GM10248 (cell line): ENCODE data around the gene TEPSIN.

Source experiments
- CTCF ChIA-PET: fragments of 300-600 bp; sonication (Branson Sonifier 250); formaldehyde crosslinking; extraction: SDS; loops from one replicate; lab custom pipeline; 2021; ENCODE audit warnings: antibody characterized with exemption; lab: Yijun Ruan, JAX
- POLR2A ChIA-PET: fragments of 350-650 bp; sonication (Branson Sonifier 250); formaldehyde crosslinking; extraction: SDS; loops from one replicate; lab custom pipeline; 2020; ENCODE audit warnings: antibody characterized with exemption; lab: Yijun Ruan, JAX
- DNase-seq: peaks from one replicate; pipeline ENCODE4 v3.0.0; 2012; ENCODE audit errors: extremely low spot score
- CTCF ChIP-seq: IDR thresholded peaks from 2 replicates; pipeline ENCODE4 v1.5.1; 2012; ENCODE audit warnings: mild to moderate bottlenecking, low read depth; ENCODE audit errors: extremely low read depth, missing control alignments, control extremely low read depth

The TEPSIN gene

GRCh38 chr17:81218991-81219390 is 19.9 kb downstream of the TEPSIN start:
- DNase-seq = no peak
- no peak for TF ChIP-seq CTCF
- CTCF ChIA-PET = interaction anchor here (1.3 kb wide), 1 partner anchor 266 kb away, joined by 3 read pairs; no protein-coding TSS in a partner anchor
- POLR2A ChIA-PET = interaction anchor here (1.5 kb wide), 1 partner anchor 294 kb away, joined by 3 read pairs; the partner anchor contains the start of gene ACTG1

GRCh38 chr17:81218459-81218858 is 20.4 kb downstream of the TEPSIN start:
- TF ChIP-seq CTCF = no peak
- CTCF ChIA-PET = interaction anchor here (1.3 kb wide), 1 partner anchor 266 kb away, joined by 3 read pairs; no protein-coding TSS in a partner anchor
- no peak for DNase-seq
- POLR2A ChIA-PET = no interaction called here

GRCh38 chr17:81217491-81217890 is 21.4 kb downstream of the TEPSIN start:
- DNase-seq = no peak
- TF ChIP-seq CTCF = no peak
- CTCF ChIA-PET = no interaction called here
- POLR2A ChIA-PET = no interaction called here

GRCh38 chr17:81213978-81214377 is 24.9 kb downstream of the TEPSIN start:
- CTCF ChIA-PET = no interaction called here
- POLR2A ChIA-PET = no interaction called here
- no peak for DNase-seq
- no peak for TF ChIP-seq CTCF

- no peak for DNase-seq
- no peak for TF ChIP-seq CTCF
- POLR2A ChIA-PET = no interaction called here
- CTCF ChIA-PET = no interaction called here
Measured at GRCh38 chr17:81212365-81212764, 26.5 kb downstream of the TEPSIN start.

- ChIA-PET CTCF (interaction anchor here (1.0 to 1.1 kb wide), 2 partner anchors 12 to 69 kb away, joined by 3 read pairs; partner anchors contain the start of gene CEP131), POLR2A (no interaction called here)
- TF ChIP-seq CTCF = no peak
- DNase-seq = no peak
Measured at GRCh38 chr17:81210868-81211267, 28.0 kb downstream of the TEPSIN start.
